Activated CD4-positive, alpha-beta memory T cell treated with anti-CD3 and anti-CD28 coated beads, Interleukin-2, amount 10 ng/mL, durations not matched to agents 7 days and 5 days (primary cell): ENCODE data around the gene KIF7. TPM values are rescaled to one million over a fixed set of nuclear protein-coding genes. Genes with fewer than 3 reads are reported as not detected.
"Not testable (repeated sequence)": the region's sequence is repeated elsewhere in the genome, so short reads cannot be mapped to it uniquely, and the experiment has no call there.

Experiments
- CTCF ChIA-PET: fragments of 350-600 bp; sonication (Branson Sonifier 250); formaldehyde crosslinking; loops from one replicate; lab custom pipeline; 2021; ENCODE audit warnings: antibody characterized with exemption, inconsistent platforms; lab: Charles Lee
- POLR2A ChIA-PET: fragments of 350-600 bp; sonication (Branson Sonifier 250); formaldehyde crosslinking; loops from one replicate; lab custom pipeline; 2021; ENCODE audit warnings: antibody characterized with exemption; lab: Charles Lee
- DNase-seq: peaks from one replicate; pipeline ENCODE4 v3.0.0-alpha.2; 2020
- H3K27ac Mint-ChIP-seq: one replicate; pipeline ENCODE4 v1.8.0; 2021; ENCODE audit warnings: mild to moderate bottlenecking, mixed read lengths
- H3K27me3 Mint-ChIP-seq: one replicate; pipeline ENCODE4 v1.8.0; 2021; ENCODE audit warnings: mixed read lengths
- H3K36me3 Mint-ChIP-seq: one replicate; pipeline ENCODE4 v1.8.0; 2021; ENCODE audit warnings: low read depth, mixed read lengths
- H3K4me1 Mint-ChIP-seq: one replicate; pipeline ENCODE4 v1.8.0; 2021; ENCODE audit warnings: mixed read lengths
- H3K4me3 Mint-ChIP-seq: one replicate; pipeline ENCODE4 v1.8.0; 2021; ENCODE audit warnings: mild to moderate bottlenecking, mixed read lengths
- H3K9me3 Mint-ChIP-seq: one replicate; pipeline ENCODE4 v1.8.0; 2021; ENCODE audit warnings: mixed read lengths
- total RNA-seq, 2 experiments: library from RNA; stranded (reverse); gene quantifications; one replicate each; pipeline ENCODE4 v1.2.3, GENCODE V29; 2021

KIF7 gene
- total RNA-seq, 2 experiments from 2014 or later, result 0.13 to 0.15 TPM

- Mint-ChIP-seq H3K9me3 (peaks cover 19% of the 10 kb centered on the region), H3K4me3 (no peak overlapping the region), H3K4me1 (peaks cover 5% of the 10 kb centered on the region), H3K27ac (no peak overlapping the region), H3K27me3 (no peaks in the 10 kb centered on the region), H3K36me3 (peaks cover 87% of the 10 kb centered on the region)
- ChIA-PET POLR2A (no interaction called here), CTCF (no interaction called here)
- DNase-seq, result no peak
These were observed 42.2 kb downstream of the KIF7 start for GRCh38 chr15:89613031-89613430.

- H3K27ac Mint-ChIP-seq, result no peak overlapping the region
- CTCF ChIA-PET, result interaction anchor here (0.9 to 2.3 kb wide), 4 partner anchors 9 to 264 kb away, joined by 3 to 6 read pairs (median 4); partner anchors contain the start of gene TICRR
- H3K27me3 Mint-ChIP-seq, result no peaks in the 10 kb centered on the region
- no peak overlapping the region for H3K4me3 Mint-ChIP-seq
- no peak for DNase-seq
- peaks cover 19% of the 10 kb centered on the region for H3K9me3 Mint-ChIP-seq
- POLR2A ChIA-PET, result no interaction called here
- peaks cover 5% of the 10 kb centered on the region for H3K4me1 Mint-ChIP-seq
- peaks cover 91% of the 10 kb centered on the region for H3K36me3 Mint-ChIP-seq
These were observed 44.0 kb downstream of the KIF7 start for GRCh38 chr15:89611317-89611716.

- Mint-ChIP-seq H3K27me3 (no peaks in the 10 kb centered on the region), H3K36me3 (peaks cover 52% of the 10 kb centered on the region), H3K4me3 (no peak overlapping the region), H3K27ac (no peak overlapping the region), H3K4me1 (no peaks in the 10 kb centered on the region), H3K9me3 (no peaks in the 10 kb centered on the region)
- ChIA-PET CTCF (no interaction called here), POLR2A (no interaction called here)
- DNase-seq, result no peak
These were observed 56.2 kb downstream of the KIF7 start for GRCh38 chr15:89599021-89599420.

GRCh38 chr15:89593018-89593417, 62.2 kb downstream of the KIF7 start:
- POLR2A ChIA-PET, result no interaction called here
- H3K4me3 Mint-ChIP-seq, result no peak overlapping the region
- H3K36me3 Mint-ChIP-seq, result peaks cover 45% of the 10 kb centered on the region
- no peak overlapping the region for H3K27ac Mint-ChIP-seq
- CTCF ChIA-PET, result no interaction called here
- no peaks in the 10 kb centered on the region for H3K27me3 Mint-ChIP-seq
- DNase-seq, result no peak
- H3K9me3 Mint-ChIP-seq, result no peaks in the 10 kb centered on the region
- H3K4me1 Mint-ChIP-seq, result no peaks in the 10 kb centered on the region

- ChIA-PET CTCF (no interaction called here), POLR2A (no interaction called here)
- Mint-ChIP-seq H3K36me3 (peaks cover 39% of the 10 kb centered on the region), H3K4me3 (no peak overlapping the region), H3K9me3 (no peaks in the 10 kb centered on the region), H3K4me1 (no peaks in the 10 kb centered on the region), H3K27ac (no peak overlapping the region), H3K27me3 (no peaks in the 10 kb centered on the region)
- no peak for DNase-seq
These were observed 63.4 kb downstream of the KIF7 start for GRCh38 chr15:89591834-89592233.

- ChIA-PET POLR2A (interaction anchor here (1.3 kb wide), 1 partner anchor 13 kb away, joined by 4 read pairs; the partner anchor contains the start of gene TICRR), CTCF (interaction anchor here (0.8 kb wide), 1 partner anchor 1023 kb away, joined by 3 read pairs; no protein-coding TSS in a partner anchor)
- Mint-ChIP-seq H3K27me3 (no peaks in the 10 kb centered on the region), H3K27ac (no peak overlapping the region), H3K4me1 (peaks cover 2% of the 10 kb centered on the region), H3K36me3 (peaks cover 27% of the 10 kb centered on the region), H3K4me3 (no peak overlapping the region), H3K9me3 (no peaks in the 10 kb centered on the region)
- no peak for DNase-seq
These were observed 67.3 kb downstream of the KIF7 start for GRCh38 chr15:89587955-89588354.

- ChIA-PET CTCF (interaction anchor here (0.5 to 1.3 kb wide), 2 partner anchors 11 to 1684 kb away, joined by 3 to 4 read pairs; partner anchors contain the start of gene TICRR), POLR2A (interaction anchor here (0.8 kb wide), 1 partner anchor 11 kb away, joined by 3 read pairs; the partner anchor contains the start of gene TICRR)
- Mint-ChIP-seq H3K27me3 (no peaks in the 10 kb centered on the region), H3K36me3 (peaks cover 25% of the 10 kb centered on the region), H3K9me3 (no peaks in the 10 kb centered on the region), H3K4me3 (no peak overlapping the region), H3K4me1 (peaks cover 6% of the 10 kb centered on the region), H3K27ac (no peak overlapping the region)
- DNase-seq, result no peak
These were observed 68.6 kb downstream of the KIF7 start for GRCh38 chr15:89586651-89587050.

- H3K27me3 Mint-ChIP-seq, result not testable (repeated sequence)
These were observed 74.5 kb downstream of the KIF7 start for GRCh38 chr15:89580747-89581146.

GRCh38 chr15:89578146-89578545, 77.1 kb downstream of the KIF7 start:
- Mint-ChIP-seq H3K4me1 (peaks cover 51% of the 10 kb centered on the region), H3K27ac (no peak overlapping the region), H3K27me3 (no peaks in the 10 kb centered on the region), H3K9me3 (no peaks in the 10 kb centered on the region), H3K36me3 (peaks cover 48% of the 10 kb centered on the region), H3K4me3 (peak overlapping the region; percentile 72)
- POLR2A ChIA-PET, result no interaction called here
- CTCF ChIA-PET, result no interaction called here
- DNase-seq, result no peak

More at GRCh38 chr15:89580747-89581146, 74.5 kb downstream of the KIF7 start:
- H3K4me3 Mint-ChIP-seq, DNase-seq, H3K27ac Mint-ChIP-seq, H3K9me3 Mint-ChIP-seq, CTCF ChIA-PET, POLR2A ChIA-PET: not testable (repeated sequence)
- H3K36me3 Mint-ChIP-seq, result peaks cover 60% of the 10 kb centered on the region
- H3K4me1 Mint-ChIP-seq, result peaks cover 48% of the 10 kb centered on the region

Other genes with a start within 250 kb of the KIF7 start
- gene RHCG, start 158.9 kb downstream of the KIF7 start, total RNA-seq, result not detected
- 10 to 100 TPM; 18.2 to 18.5 TPM for gene TICRR, start 80.0 kb downstream of the KIF7 start, total RNA-seq
- under 1 TPM; 0.08 to 0.15 TPM for gene PLIN1, start 23.9 kb upstream of the KIF7 start, total RNA-seq
- 1 to 10 TPM; 2.4 to 2.8 TPM for gene PEX11A, start 35.3 kb upstream of the KIF7 start, total RNA-seq
- gene WDR93, start 35.3 kb upstream of the KIF7 start, total RNA-seq, result not detected
- 1 to 10 TPM; 3.2 to 3.5 TPM for gene MESP1, start 95.8 kb upstream of the KIF7 start, total RNA-seq
- not detected for gene MESP2, start 120.9 kb upstream of the KIF7 start, total RNA-seq
- 1 to 10 TPM; 3.7 to 4.0 TPM for gene ANPEP, start 159.4 kb upstream of the KIF7 start, total RNA-seq
- 10 to 100 TPM; 28.3 to 30.3 TPM for gene AP3S2, start 238.5 kb upstream of the KIF7 start, total RNA-seq